Body of pancreas (tissue), 4 donors: ENCODE measurements around the gene MCTP2.

Source experiments
- POLR2A ChIP-seq, 3 donors: fragments of 450-650 bp; IDR thresholded peaks; one replicate each; pipeline ENCODE4 v1.6.1; 2016; ENCODE audit warnings: antibody characterized with exemption in 3 of 3, mild to moderate bottlenecking in 2 of 3
- TF ChIP-seq, protein P1 (sequence below), 7 experiments: fragments of 450-650 bp in 4 of 7; fragments of 200-600 bp in 3 of 7; sonication (generic) in 3 of 7; IDR thresholded peaks; one replicate each; pipeline ENCODE4 v1.5.1; 2016 to 2019; ENCODE audit warnings: antibody characterized with exemption in 7 of 7

GRCh38 chr15:94439158-94439557 is 207.8 kb downstream of the MCTP2 start:
- TF ChIP-seq, protein P1, sequence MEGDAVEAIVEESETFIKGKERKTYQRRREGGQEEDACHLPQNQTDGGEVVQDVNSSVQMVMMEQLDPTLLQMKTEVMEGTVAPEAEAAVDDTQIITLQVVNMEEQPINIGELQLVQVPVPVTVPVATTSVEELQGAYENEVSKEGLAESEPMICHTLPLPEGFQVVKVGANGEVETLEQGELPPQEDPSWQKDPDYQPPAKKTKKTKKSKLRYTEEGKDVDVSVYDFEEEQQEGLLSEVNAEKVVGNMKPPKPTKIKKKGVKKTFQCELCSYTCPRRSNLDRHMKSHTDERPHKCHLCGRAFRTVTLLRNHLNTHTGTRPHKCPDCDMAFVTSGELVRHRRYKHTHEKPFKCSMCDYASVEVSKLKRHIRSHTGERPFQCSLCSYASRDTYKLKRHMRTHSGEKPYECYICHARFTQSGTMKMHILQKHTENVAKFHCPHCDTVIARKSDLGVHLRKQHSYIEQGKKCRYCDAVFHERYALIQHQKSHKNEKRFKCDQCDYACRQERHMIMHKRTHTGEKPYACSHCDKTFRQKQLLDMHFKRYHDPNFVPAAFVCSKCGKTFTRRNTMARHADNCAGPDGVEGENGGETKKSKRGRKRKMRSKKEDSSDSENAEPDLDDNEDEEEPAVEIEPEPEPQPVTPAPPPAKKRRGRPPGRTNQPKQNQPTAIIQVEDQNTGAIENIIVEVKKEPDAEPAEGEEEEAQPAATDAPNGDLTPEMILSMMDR (IDR thresholded peaks at IDR 0.05), result no peak
- TF ChIP-seq POLR2A (IDR thresholded peaks at IDR 0.05), result no peak
